Right lobe of liver (tissue), 6 donors: ENCODE results near the gene SPACA4. TPM values are rescaled to one million over a fixed set of nuclear protein-coding genes. Genes with fewer than 3 reads are reported as not detected.
A peak's percentile ranks its signal among the peaks of the same experiment; 100 is the strongest.
"Not testable (repeated sequence)": the region's sequence is repeated elsewhere in the genome, so short reads cannot be mapped to it uniquely, and the experiment has no call there.

Experiments
- ATAC-seq, 4 donors: fragments of 200-7000 bp; cut with Tn5 transposase; one replicate each; pipeline ENCODE4 v1.9.1; 2020; ENCODE audit warnings: mild to moderate bottlenecking in 4 of 4, moderate library complexity in 4 of 4
- DNase-seq, 3 donors: peaks; one replicate each; pipeline ENCODE4 v3.0.0-alpha.2; 2020
- H3K27ac ChIP-seq, 3 donors: fragments of 200-600 bp; one replicate each; pipeline ENCODE4 v1.8.0; 2022
- H3K27me3 ChIP-seq, 2 donors: fragments of 200-600 bp; one replicate each; pipeline ENCODE4 v1.8.0; 2022
- H3K36me3 ChIP-seq, 4 donors: fragments of 200-600 bp; sonication (generic) in 1 of 4; one replicate each; pipeline versions ENCODE4 v1.5.1 to v1.8.0; 2017 to 2022; ENCODE audit warnings: control low read depth in 1 of 4
- H3K4me1 ChIP-seq, 4 donors: fragments of 200-600 bp; sonication (generic) in 1 of 4; one replicate each; pipeline versions ENCODE4 v1.5.1 to v1.8.0; 2017 to 2022; ENCODE audit warnings: control low read depth in 1 of 4
- H3K4me3 ChIP-seq, 3 donors: fragments of 200-600 bp; one replicate each; pipeline ENCODE4 v1.8.0; 2022
- H3K9me3 ChIP-seq, 4 donors: fragments of 200-600 bp; sonication (generic) in 1 of 4; one replicate each; pipeline versions ENCODE4 v1.5.1 to v1.8.0; 2017 to 2022; ENCODE audit warnings: control low read depth in 1 of 4
- POLR2A ChIP-seq: fragments of 450-650 bp; IDR thresholded peaks from one replicate; pipeline ENCODE4 v1.6.1; 2017; ENCODE audit warnings: antibody characterized with exemption, mild to moderate bottlenecking
- WGBS: methylation state at CpG from one replicate; pipeline ENCODE4 v1.1.6; 2018; ENCODE audit warnings: low coverage, low lambda C conversion rate; ENCODE audit not compliant: insufficient coverage; ENCODE audit errors: missing lambda C conversion rate; 5-methylcytosine and 5-hydroxymethylcytosine counted together
- intact Hi-C, 2 donors: fragments of 100-400 bp; cut with DNase I; formaldehyde crosslinking; loops; one replicate each; pipeline versions ENCODE4 v1.11.2 to v1.14.1; 2022
- total RNA-seq, 6 experiments: library from RNA; depleted of rRNA in 2 of 6; stranded (reverse); fragments of >200 nt in 2 of 6; fragmentation: NEBNext Ultra II Directional in 3 of 6; extraction: Animal tissue kit (Norgen Biotek cat#: 25700) in 3 of 6; gene quantifications; one replicate each; pipeline versions ENCODE4 v1.1.0 to v1.2.4, GENCODE V29; 2016 to 2023
- TF ChIP-seq, protein P1 (sequence below), 4 donors: fragments of 200-600 bp in 3 of 4; fragments of 450-650 bp in 1 of 4; IDR thresholded peaks; one replicate each; pipeline versions ENCODE4 v1.5.1 to v1.8.0; 2016 to 2022; ENCODE audit warnings: antibody characterized with exemption in 4 of 4, mild to moderate bottlenecking in 2 of 4
- donor health status: DM: no; HTN: yes; CAD: no.
- donor health status: DM: no; HTN: no; CAD: no.
- donor health status: DM: no; HTN: no; CAD: no.
- donor health status: DM: no; HTN: yes; CAD: no.
- donor health status: DM: no; HTN: yes; CAD: no.

SPACA4 gene
- total RNA-seq, 6 experiments from 2014 or later, result not detected

DNA sequence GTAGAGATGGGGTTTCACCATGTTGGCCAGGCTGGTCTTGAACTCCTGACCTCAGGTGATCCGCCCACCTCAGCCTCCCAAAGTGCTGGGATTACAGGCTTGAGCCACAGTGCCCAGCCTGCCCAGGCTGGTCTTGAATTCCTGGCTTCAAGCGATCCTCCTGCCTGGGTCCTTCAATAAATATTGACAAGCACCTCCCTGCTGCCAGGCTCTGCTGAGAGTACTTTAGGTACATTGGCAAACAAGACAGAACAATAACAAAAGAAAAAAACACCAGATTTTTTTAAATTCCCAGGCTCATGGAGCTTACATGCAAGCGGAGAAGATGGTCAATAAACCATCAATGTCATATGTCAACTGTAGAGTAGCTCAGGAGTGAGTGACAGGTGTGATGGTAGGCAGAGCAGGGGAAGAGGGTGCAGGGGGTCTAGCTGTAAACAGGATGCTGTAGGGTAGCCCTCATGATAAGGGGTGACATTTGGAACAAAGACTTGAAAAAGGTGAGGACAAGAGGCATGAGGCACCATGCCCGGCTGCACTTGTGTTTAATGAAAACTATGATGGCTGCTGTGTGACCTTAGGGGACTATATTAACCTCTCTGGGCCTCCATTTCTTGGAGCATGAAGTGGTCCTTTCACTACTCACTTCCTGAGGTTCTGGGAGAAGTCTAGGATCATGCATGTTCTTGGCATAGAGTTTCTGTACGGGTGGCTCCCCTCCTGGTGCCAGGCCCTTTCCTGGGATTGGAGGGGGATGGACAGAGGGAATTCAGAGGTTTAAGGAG, 35.0 kb upstream of the SPACA4 start:
- DNase-seq, result no peak
- intact Hi-C loops, result loop anchor here in 1 of 2 donors (10.0 kb wide), 1 partner anchor 77 kb away; no protein-coding TSS in a partner anchor
- H3K27ac ChIP-seq, result no peak overlapping the region
- WGBS, result 3% methylated on average over 2 of the region's 5 CpGs
- TF ChIP-seq, protein P1, sequence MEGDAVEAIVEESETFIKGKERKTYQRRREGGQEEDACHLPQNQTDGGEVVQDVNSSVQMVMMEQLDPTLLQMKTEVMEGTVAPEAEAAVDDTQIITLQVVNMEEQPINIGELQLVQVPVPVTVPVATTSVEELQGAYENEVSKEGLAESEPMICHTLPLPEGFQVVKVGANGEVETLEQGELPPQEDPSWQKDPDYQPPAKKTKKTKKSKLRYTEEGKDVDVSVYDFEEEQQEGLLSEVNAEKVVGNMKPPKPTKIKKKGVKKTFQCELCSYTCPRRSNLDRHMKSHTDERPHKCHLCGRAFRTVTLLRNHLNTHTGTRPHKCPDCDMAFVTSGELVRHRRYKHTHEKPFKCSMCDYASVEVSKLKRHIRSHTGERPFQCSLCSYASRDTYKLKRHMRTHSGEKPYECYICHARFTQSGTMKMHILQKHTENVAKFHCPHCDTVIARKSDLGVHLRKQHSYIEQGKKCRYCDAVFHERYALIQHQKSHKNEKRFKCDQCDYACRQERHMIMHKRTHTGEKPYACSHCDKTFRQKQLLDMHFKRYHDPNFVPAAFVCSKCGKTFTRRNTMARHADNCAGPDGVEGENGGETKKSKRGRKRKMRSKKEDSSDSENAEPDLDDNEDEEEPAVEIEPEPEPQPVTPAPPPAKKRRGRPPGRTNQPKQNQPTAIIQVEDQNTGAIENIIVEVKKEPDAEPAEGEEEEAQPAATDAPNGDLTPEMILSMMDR (IDR thresholded peaks at IDR 0.05), result no peak
- TF ChIP-seq POLR2A, result no peak
- H3K36me3 ChIP-seq, result no peaks in the 10 kb centered on the region
- ATAC-seq, result peak in 1 of 4 donors; percentile 58
- no peaks in the 10 kb centered on the region for H3K9me3 ChIP-seq
- no peaks in the 10 kb centered on the region for H3K4me1 ChIP-seq
- H3K4me3 ChIP-seq, result no peak overlapping the region
- no peaks in the 10 kb centered on the region for H3K27me3 ChIP-seq

DNA sequence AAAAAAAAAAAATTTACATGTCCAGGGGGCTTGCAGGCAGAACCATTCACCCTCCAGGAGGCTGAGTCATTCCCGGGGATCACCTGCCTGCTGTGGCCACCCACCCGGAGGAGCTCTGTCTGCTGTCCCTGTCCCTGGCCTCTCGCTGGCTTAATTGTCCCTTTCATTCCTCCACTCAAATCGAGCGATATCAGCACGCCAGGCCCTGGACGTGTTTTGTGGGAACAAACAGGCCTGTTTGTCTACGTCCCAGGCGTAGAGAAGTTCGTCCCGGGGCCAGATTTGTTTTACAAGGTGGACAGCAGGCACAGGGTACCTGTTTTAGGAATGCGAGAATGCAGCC, 33.4 kb upstream of the SPACA4 start:
- TF ChIP-seq, protein P1 (IDR thresholded peaks at IDR 0.05), result no peak
- Histone ChIP-seq H3K27ac (no peak overlapping the region), H3K4me3 (no peak overlapping the region), H3K27me3 (no peaks in the 10 kb centered on the region), H3K9me3 (no peaks in the 10 kb centered on the region), H3K4me1 (no peaks in the 10 kb centered on the region), H3K36me3 (no peaks in the 10 kb centered on the region)
- no peak for DNase-seq
- intact Hi-C loops, result loop anchor here in 1 of 2 donors (10.0 kb wide), 1 partner anchor 78 kb away; no protein-coding TSS in a partner anchor
- 49% methylated on average over 3 of the region's 12 CpGs for WGBS
- no peak for ATAC-seq

DNA sequence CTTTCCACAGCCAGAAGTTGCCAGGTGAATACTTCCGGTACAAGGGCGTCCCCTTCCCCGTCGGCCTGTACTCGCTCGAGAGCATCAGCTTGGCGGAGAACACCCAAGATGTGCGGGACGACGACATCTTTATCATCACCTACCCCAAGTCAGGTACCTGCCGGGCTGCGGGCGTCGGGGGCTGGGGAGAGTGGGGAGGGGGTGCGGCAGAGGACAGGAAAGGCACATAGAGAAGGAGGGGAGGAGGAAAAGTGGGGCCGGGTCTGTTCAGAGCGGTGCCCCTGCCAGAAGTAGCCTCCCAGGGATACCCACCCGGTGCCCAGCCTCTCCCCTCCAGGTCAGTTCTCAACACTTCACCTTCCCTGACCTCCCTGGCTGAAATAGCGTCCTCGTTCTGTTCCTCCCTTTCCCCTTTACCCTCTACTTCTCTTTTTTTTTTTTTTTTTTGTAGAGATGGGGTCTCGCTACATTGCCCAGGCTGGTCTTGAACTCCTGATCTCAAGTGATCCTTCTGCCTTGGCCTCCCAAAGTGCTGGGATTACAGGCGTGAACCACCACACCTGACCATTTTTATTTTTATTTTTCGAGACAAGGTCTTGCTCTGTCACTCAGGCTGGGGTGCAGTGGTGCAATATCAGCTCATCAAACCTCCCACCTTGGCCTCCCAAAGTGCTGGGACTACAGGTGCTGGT, 30.5 kb upstream of the SPACA4 start:
- no peaks in the 10 kb centered on the region for H3K9me3 ChIP-seq
- 75% methylated on average over 15 of the region's 23 CpGs for whole genome bisulfite sequencing
- intact Hi-C loops, result loop anchor here in 1 of 2 donors (10.0 kb wide), 1 partner anchor 81 kb away; no protein-coding TSS in a partner anchor

DNA sequence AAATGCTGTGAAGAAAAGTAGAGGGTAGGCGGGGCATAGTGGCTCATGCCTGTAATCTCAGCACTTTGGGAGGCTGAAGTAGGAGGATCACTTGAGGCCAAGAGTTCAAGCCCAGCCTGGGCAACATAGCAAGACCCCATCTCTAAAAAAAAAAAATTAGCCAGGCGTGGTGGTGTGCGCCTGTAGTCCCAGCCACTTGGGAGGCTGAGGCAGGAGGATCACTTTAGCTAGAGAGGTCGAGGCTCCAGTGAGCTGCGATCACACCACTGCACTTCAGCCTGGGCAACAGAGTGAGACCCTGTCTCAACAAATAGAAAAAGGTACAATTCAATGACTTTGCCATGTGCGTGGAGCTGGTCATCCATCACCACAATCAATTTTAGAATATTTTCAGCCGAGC, 28.6 kb upstream of the SPACA4 start:
- not testable (repeated sequence) for H3K36me3 ChIP-seq, H3K9me3 ChIP-seq, ATAC-seq, H3K4me3 ChIP-seq, H3K4me1 ChIP-seq, H3K27me3 ChIP-seq, DNase-seq, H3K27ac ChIP-seq
- WGBS, result 62% methylated on average over 3 of the region's 7 CpGs
- intact Hi-C loops, result loop anchor here in 1 of 2 donors (10.0 kb wide), 1 partner anchor 83 kb away; no protein-coding TSS in a partner anchor

More for the DNA sequence above, 30.5 kb upstream of the SPACA4 start:
- H3K4me1 ChIP-seq, result no peaks in the 10 kb centered on the region
- TF ChIP-seq, protein P1 (IDR thresholded peaks at IDR 0.05), result no peak
- no peak for TF ChIP-seq POLR2A
- no peak overlapping the region for H3K4me3 ChIP-seq
- H3K27me3 ChIP-seq, result no peaks in the 10 kb centered on the region
- no peaks in the 10 kb centered on the region for H3K36me3 ChIP-seq
- no peak for DNase-seq
- no peak overlapping the region for H3K27ac ChIP-seq
- peak in 1 of 4 donors; percentile 17 for ATAC-seq

DNA sequence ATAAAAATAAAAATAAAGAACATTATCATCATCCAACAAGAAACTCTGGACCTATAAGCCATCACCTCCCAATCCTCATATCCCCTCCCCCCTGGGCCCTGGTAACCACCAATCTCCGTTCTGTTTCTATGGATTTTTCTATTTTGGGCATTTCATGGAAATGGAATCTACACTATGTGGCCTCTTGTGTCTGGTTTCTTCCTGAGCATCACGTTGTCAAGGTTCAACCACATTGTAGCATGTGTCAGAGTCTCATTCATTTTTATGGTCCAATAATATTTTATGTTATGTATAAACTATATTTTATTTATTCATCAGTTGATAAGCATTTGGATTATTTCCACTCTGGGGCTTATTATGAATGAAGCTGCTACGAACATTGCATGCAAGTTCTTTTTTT, 27.7 kb upstream of the SPACA4 start:
- H3K36me3 ChIP-seq, result no peaks in the 10 kb centered on the region
- H3K4me3 ChIP-seq, result no peak overlapping the region
- intact Hi-C loops, result loop anchor here in 1 of 2 donors (10.0 kb wide), 1 partner anchor 84 kb away; no protein-coding TSS in a partner anchor
- WGBS, result 26% methylated on average over 3 of the region's 3 CpGs
- no peaks in the 10 kb centered on the region for H3K9me3 ChIP-seq
- no peak overlapping the region for H3K27ac ChIP-seq
- peaks cover 0 to 3% (median 0%) of the 10 kb centered on the region in 4 donors for H3K4me1 ChIP-seq
- TF ChIP-seq, protein P1 (IDR thresholded peaks at IDR 0.05), result no peak
- TF ChIP-seq POLR2A, result no peak
- ATAC-seq, result no peak
- DNase-seq, result no peak
- no peaks in the 10 kb centered on the region for H3K27me3 ChIP-seq
